ENCODE results near the gene STT3B.

GRCh38 chr3:31670136-31670535 is 137.4 kb downstream of the STT3B start:
- TF ChIP-seq POLR2A (IDR thresholded peaks at IDR 0.05; ENCODE audit: low read depth, low read length) = no peak
- no peak for TF ChIP-seq POLR2AphosphoS5 (IDR thresholded peaks at IDR 0.05; ENCODE audit: low read depth, low read length)

All from GM12891 (cell line).